Stimulated activated CD4-positive, alpha-beta T cell treated with anti-CD3 and anti-CD28 coated beads, Interleukin-1b, Interleukin-23, amount 100 ng/mL, for 4 hours (primary cell): ENCODE data around the gene PTPRZ1.

Source experiments
- DNase-seq, 2 donors: peaks; one replicate each; pipeline ENCODE4 v3.0.0-alpha.2; 2020; ENCODE audit warnings: low read depth in 2 of 2

The PTPRZ1 gene

GRCh38 chr7:121872831-121873288 is at the start of gene PTPRZ1:
PTPRZ1 (plus strand) TSS chr7:121873161; CDS start chr7:121873500, 339 bp downstream.
- no peak for DNase-seq

- no peak for DNase-seq
Measured at GRCh38 chr7:121824276-121824675, 48.7 kb upstream of the PTPRZ1 start.

GRCh38 chr7:121831351-121831750 is 41.6 kb upstream of the PTPRZ1 start:
- no peak for DNase-seq

- DNase-seq: no peak
Measured at GRCh38 chr7:121831801-121832200, 41.2 kb upstream of the PTPRZ1 start.

GRCh38 chr7:121832347-121832746 is 40.6 kb upstream of the PTPRZ1 start:
- no peak for DNase-seq

- DNase-seq: no peak
Measured at GRCh38 chr7:121833991-121834390, 39.0 kb upstream of the PTPRZ1 start.

- DNase-seq: no peak
Measured at GRCh38 chr7:121837462-121837861, 35.5 kb upstream of the PTPRZ1 start.

- DNase-seq: no peak
Measured at GRCh38 chr7:121847041-121847440, 25.9 kb upstream of the PTPRZ1 start.

- DNase-seq: no peak
Measured at GRCh38 chr7:121853307-121853706, 19.7 kb upstream of the PTPRZ1 start.

GRCh38 chr7:121860953-121861352 is 12.0 kb upstream of the PTPRZ1 start:
- no peak for DNase-seq

GRCh38 chr7:121862591-121862990 is 10.4 kb upstream of the PTPRZ1 start:
- no peak for DNase-seq

GRCh38 chr7:121871188-121871587 is 1.8 kb upstream of the PTPRZ1 start:
- no peak for DNase-seq

GRCh38 chr7:121873289-121874194 is 581 bp downstream of the PTPRZ1 start:
- DNase-seq: no peak

GRCh38 chr7:121874298-121874697 is 1.3 kb downstream of the PTPRZ1 start:
- no peak for DNase-seq

- no peak for DNase-seq
Measured at GRCh38 chr7:121875203-121875602, 2.2 kb downstream of the PTPRZ1 start.

GRCh38 chr7:121876656-121877500 is 3.9 kb downstream of the PTPRZ1 start:
- no peak for DNase-seq

- DNase-seq: no peak
Measured at GRCh38 chr7:121878918-121879464, 6.0 kb downstream of the PTPRZ1 start.

GRCh38 chr7:121879544-121879943 is 6.6 kb downstream of the PTPRZ1 start:
- DNase-seq: no peak

- DNase-seq: no peak
Measured at GRCh38 chr7:121882731-121883130, 9.8 kb downstream of the PTPRZ1 start.

GRCh38 chr7:121885166-121885920 is 12.4 kb downstream of the PTPRZ1 start:
- no peak for DNase-seq

- no peak for DNase-seq
Measured at GRCh38 chr7:121887634-121888033, 14.7 kb downstream of the PTPRZ1 start.

- DNase-seq: no peak
Measured at GRCh38 chr7:121890833-121891232, 17.9 kb downstream of the PTPRZ1 start.
